ENCODE measurements around the gene ANO6.

The ANO6 gene

DNA sequence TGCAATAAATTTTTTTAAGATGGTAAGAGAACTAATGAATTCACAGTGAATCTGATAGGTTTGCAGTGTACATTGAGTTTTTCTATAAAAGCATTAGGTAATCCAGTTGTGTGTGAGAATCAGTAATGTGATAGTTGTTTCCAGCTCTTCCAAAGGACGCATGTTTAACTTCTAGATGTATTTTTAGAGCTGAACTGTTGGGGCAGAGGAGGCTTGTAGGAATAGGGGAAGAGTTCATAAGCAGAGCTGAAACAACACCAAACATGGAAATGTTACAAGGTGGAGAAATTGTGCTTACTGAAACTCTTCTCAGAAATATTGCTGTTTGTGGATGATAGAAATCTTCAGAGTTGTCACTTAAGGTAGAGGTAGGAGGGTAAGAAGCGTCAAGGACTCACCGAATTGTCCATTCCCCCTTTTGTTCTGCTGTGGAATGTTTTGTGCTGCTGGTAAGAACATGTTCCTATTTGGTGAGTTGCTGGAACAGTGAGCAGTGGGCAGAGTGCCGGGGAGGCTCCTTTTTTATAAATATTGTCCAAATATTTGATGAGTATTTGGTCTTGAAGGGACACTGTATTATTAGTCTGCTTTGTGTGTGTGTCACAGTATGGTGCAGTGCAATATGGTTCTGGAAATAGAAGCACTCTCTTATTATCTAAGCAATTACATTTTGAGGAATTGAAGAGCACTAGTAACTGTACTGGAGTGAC is 76.7 kb downstream of the ANO6 start:
- Mint-ChIP-seq H3K27me3 (no peaks in the 10 kb centered on the region), H3K27ac (no peak overlapping the region), H3K9me3 (no peaks in the 10 kb centered on the region), H3K36me3 (ENCODE audit: low read depth) (peaks cover 7% of the 10 kb centered on the region), H3K4me3 (no peak overlapping the region), H3K4me1 (ENCODE audit: low read depth) (peaks cover 2% of the 10 kb centered on the region)
- DNase-seq: no peak

DNA sequence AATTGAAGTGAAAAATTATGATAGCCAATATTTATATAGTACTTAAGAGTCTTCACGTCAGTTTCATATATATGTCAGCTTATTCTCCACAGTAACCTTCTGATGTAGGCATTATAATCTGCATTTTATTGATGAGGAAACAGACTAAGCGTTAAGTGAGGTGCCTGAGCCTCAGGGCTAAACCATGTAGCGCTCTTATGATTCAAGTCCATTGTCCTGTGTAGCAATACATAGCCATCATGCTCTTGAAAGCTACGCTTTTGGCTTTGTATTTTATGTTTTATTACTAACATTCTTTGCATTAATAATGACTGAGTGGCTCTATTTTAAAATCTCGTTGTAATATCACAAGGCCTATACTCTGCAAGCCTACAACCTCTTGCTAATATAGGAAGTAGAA is 79.0 kb downstream of the ANO6 start:
- Mint-ChIP-seq H3K9me3 (no peaks in the 10 kb centered on the region), H3K27ac (no peak overlapping the region), H3K27me3 (no peaks in the 10 kb centered on the region), H3K36me3 (ENCODE audit: low read depth) (peaks cover 5% of the 10 kb centered on the region), H3K4me3 (no peak overlapping the region), H3K4me1 (ENCODE audit: low read depth) (peaks cover 2% of the 10 kb centered on the region)
- no peak for DNase-seq

DNA sequence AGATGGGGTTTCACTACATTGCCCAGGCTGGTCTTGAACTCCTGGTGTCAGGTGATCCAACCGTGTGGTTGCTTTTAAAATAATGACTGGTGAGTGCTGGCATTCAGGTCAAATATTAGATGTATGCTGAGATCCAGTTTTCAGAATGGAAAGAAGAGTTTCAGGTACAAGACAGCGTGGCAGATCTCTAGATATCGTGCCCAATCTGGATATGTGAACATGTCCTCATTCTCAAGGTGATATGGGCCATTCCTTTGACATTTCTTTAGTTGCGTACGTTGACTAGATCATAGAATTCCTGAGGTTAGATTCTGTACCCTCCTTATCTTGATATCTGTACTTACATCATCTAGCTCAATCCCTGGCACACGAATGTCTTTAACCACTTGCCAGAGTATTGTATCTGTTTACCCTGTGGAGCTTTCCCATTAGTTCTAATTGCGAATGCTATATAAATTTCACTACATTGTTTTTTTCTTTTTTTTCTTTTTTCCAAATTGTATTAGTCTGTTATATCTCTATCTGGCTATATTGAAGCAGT is 80.2 kb downstream of the ANO6 start:
- no peaks in the 10 kb centered on the region for H3K9me3 Mint-ChIP-seq
- DNase-seq: no peak
- no peaks in the 10 kb centered on the region for H3K27me3 Mint-ChIP-seq
- H3K27ac Mint-ChIP-seq: no peak overlapping the region
- H3K4me1 Mint-ChIP-seq (ENCODE audit: low read depth): peaks cover 2% of the 10 kb centered on the region
- H3K4me3 Mint-ChIP-seq: no peak overlapping the region
- H3K36me3 Mint-ChIP-seq (ENCODE audit: low read depth): no peaks in the 10 kb centered on the region

DNA sequence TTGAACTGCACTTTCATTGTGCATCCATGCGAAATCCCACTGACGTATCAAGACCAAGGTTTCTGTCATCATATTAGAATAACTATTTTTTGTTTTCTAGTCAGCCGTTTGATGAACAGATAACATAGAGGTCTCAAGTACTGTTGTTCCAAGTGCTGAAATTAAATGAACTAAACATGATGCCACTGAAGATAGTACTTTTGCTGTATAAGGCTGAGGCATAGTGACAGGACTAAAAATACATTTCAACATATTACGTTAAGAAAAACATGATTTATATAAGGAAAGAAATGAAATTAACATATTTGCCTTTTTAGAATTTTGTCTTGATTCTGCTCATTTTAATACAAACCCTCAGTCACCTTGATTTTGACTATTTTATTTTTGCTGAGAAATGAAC is 82.2 kb downstream of the ANO6 start:
- no peaks in the 10 kb centered on the region for H3K9me3 Mint-ChIP-seq
- peaks cover 5% of the 10 kb centered on the region for H3K36me3 Mint-ChIP-seq (ENCODE audit: low read depth)
- H3K4me3 Mint-ChIP-seq: no peak overlapping the region
- H3K4me1 Mint-ChIP-seq (ENCODE audit: low read depth): peaks cover 2% of the 10 kb centered on the region
- H3K27ac Mint-ChIP-seq: no peak overlapping the region
- H3K27me3 Mint-ChIP-seq: no peaks in the 10 kb centered on the region
- no peak for DNase-seq

DNA sequence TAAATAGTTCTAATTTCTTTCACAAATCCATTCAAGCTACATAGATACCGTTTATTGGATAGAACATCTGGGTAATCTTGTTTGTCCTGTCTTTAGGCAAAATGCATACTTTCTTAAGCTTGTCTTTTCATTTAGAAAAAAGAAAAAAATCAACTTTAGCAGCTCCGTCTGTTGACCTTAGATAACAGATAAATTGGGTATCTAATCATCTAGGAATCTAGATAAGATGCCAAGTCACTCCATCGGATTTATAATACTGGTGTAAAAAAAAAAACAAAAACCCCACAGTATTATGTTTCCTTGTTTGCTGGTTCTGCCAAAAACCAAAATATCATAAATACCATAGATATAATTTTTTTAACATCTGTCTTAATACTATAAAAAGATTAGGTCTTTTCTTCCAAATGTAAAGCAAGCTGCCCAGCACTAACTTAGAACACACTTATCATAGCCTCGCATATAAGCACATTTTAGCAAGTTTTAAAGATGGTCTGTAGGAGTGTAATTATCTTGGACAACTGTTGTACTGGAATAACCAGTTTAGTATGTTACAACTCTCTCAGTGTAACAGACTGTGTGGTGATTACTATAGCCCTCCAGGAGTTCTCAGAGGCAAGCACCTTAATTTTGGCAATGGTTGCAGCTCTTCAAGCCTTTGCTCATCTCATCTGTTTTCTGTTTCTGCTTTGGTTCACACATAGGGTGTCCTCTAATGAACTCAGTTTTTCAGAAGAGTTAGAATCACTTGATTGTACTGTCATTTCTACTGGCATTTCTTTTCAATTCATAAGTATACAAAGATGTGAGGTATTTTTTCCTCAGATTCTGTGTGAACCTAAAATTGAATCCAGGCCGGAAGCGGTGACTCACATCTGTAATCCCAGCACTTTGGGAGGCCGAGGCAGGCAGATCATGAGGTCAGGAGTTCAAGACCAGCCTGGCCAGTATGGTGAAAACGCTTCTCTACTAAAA is 83.1 kb downstream of the ANO6 start:
- H3K4me3 Mint-ChIP-seq: no peak overlapping the region
- H3K9me3 Mint-ChIP-seq: no peaks in the 10 kb centered on the region
- DNase-seq: no peak
- H3K4me1 Mint-ChIP-seq (ENCODE audit: low read depth): peaks cover 2% of the 10 kb centered on the region
- no peaks in the 10 kb centered on the region for H3K27me3 Mint-ChIP-seq
- peaks cover 13% of the 10 kb centered on the region for H3K36me3 Mint-ChIP-seq (ENCODE audit: low read depth)
- H3K27ac Mint-ChIP-seq: no peak overlapping the region

DNA sequence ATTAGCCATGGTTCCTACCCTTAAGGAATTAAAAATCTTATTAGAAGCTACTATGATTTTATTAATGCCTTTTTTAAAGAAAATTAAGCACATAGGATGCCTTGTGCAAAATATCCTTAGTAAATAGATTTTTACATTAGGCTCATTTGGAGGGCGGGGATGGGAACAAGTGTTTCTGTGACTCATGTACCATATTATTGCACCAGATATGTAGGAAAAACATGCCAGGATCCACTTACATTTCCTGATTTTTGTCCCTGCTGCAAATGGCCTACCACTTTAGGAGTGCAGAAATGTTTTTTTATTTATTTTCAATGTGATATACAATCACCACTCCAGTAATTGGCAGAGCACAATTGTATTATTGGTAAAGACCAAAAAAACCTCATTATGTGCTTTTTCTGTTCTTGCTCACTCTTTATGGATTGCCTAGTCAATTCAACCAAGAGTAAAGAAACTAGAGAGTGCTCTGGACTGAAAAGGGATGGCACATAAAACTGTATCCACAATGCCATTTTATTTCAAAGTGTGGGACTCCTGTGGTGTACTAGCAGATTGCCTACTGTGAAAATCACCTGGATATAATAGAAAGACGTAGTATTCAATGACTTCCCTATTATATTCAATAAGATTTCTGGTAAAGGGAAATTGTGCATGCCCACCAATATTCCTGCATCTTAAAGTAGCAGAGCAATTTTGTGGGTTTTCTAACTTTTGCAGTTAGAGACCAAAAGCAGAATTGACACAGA is 86.9 kb downstream of the ANO6 start:
- Mint-ChIP-seq H3K36me3 (ENCODE audit: low read depth) (peaks cover 30% of the 10 kb centered on the region), H3K27me3 (no peaks in the 10 kb centered on the region), H3K9me3 (no peaks in the 10 kb centered on the region), H3K4me1 (ENCODE audit: low read depth) (no peaks in the 10 kb centered on the region), H3K27ac (no peak overlapping the region), H3K4me3 (no peak overlapping the region)
- DNase-seq: no peak

DNA sequence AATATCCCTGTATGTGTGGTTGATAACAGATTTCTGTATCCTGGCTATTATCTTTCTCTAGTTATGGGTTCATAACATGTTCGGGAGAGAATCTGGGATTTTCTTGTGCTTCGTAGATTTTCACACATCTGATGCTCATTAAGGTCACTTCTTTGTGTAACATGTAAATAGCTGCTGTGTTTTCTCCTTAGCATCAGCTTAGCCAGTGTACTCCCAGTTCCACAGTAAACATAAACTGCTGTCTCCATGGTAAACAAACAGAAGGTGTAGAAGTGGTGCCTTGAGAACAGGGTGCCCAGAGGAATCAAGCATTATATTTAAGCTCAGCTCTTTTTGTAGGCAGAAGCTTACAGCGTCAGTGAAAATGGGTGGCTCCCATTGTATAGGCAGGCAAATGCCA is 88.0 kb downstream of the ANO6 start:
- Mint-ChIP-seq H3K9me3 (no peaks in the 10 kb centered on the region), H3K27ac (no peak overlapping the region), H3K4me3 (no peak overlapping the region), H3K36me3 (ENCODE audit: low read depth) (peaks cover 30% of the 10 kb centered on the region), H3K4me1 (ENCODE audit: low read depth) (no peaks in the 10 kb centered on the region), H3K27me3 (no peaks in the 10 kb centered on the region)
- no peak for DNase-seq

DNA sequence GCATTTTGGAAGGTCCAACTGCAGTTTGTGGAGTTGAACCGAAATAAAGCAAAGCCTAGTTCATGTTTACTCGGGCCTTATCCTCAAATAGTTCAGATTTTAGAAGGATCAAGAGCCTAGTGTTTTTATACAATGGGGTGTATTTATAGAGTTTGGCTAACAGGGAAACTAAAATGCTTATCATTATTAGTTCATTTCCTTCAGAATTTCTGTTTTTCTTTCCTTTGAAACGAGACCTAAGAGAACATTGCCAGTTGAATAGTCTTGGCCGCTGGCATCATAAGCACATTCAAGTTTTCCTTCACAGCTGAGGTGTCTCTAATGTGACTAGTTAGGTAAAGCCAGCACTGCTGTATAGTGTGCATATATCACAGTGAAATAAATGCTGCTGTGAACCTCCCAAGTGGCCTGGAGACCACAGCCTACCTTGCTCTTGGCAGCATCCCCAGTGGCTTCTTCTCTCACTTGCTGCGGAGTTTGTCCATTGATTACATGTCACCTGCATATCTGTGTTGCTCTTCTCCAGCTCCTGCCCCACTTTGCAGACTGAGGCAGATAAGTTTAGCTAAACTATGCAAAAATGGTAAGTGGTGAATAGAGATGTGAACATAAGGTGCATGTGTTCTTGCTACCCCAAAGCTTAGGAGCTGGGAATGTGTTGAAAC is 88.8 kb downstream of the ANO6 start:
- peaks cover 30% of the 10 kb centered on the region for H3K36me3 Mint-ChIP-seq (ENCODE audit: low read depth)
- no peak for DNase-seq
- no peaks in the 10 kb centered on the region for H3K9me3 Mint-ChIP-seq
- H3K27me3 Mint-ChIP-seq: no peaks in the 10 kb centered on the region
- H3K27ac Mint-ChIP-seq: no peak overlapping the region
- no peaks in the 10 kb centered on the region for H3K4me1 Mint-ChIP-seq (ENCODE audit: low read depth)
- no peak overlapping the region for H3K4me3 Mint-ChIP-seq

DNA sequence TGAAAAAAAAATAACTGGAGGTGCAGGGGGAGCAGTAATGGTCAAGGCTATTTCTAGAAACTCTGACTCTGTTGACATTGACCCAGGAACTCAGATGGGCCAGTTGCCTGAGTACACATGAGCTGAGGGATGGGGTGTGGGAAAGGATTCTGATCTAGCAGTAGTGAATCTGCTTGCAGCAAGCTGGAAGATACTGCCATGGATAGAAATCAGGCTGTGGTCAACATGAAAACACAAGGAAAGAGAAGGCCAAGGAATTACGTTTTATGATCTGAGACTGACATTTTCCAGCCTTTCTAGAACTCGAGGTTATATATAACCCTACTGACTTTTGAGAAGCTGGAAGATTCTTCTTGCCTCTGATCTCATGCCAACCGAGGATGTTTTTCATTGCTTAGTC is 90.0 kb downstream of the ANO6 start:
- no peak for DNase-seq
- peaks cover 30% of the 10 kb centered on the region for H3K36me3 Mint-ChIP-seq (ENCODE audit: low read depth)
- no peak overlapping the region for H3K27ac Mint-ChIP-seq
- no peaks in the 10 kb centered on the region for H3K9me3 Mint-ChIP-seq
- H3K4me3 Mint-ChIP-seq: no peak overlapping the region
- H3K27me3 Mint-ChIP-seq: no peaks in the 10 kb centered on the region
- H3K4me1 Mint-ChIP-seq (ENCODE audit: low read depth): no peaks in the 10 kb centered on the region

DNA sequence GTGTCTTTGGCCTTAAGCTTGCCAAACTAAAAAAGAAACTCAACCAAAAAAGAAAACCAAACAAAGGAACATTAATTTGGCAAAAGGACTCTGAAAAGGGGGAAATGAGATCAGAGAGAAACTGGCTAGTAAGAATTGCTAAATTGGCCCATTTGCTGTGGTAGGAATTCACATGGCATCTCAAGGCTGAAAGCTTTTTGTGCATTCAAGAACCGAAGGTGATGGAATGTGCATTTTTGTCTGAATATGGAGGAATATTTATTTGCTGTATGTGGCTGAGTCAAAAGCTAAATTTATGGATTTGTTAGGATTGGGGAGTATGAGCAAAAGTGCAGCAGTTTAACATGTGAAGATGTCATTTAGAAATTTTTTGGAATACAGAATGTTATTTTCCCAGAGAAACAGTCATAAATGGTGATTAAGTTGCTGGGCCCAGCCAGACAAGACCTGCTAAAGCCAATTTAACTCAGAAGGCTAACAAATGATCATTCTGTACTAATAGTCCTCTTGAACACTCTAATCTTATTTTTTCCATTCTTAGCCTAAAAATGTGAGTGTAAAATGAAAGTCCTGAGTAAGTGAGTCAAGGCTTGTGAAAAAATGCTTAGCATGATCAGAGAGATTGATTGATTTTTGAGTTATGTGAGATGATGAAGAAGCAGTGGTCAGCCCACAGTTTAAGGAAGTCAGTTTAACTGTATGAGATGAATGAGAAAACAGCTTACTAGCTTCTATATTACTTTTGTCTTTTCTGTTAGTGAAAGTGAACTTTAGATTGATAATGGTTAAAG is 94.1 kb downstream of the ANO6 start:
- Mint-ChIP-seq H3K27me3 (no peaks in the 10 kb centered on the region), H3K4me3 (no peak overlapping the region), H3K4me1 (ENCODE audit: low read depth) (peaks cover 2% of the 10 kb centered on the region), H3K36me3 (ENCODE audit: low read depth) (peaks cover 24% of the 10 kb centered on the region), H3K27ac (no peak overlapping the region), H3K9me3 (peaks cover 3% of the 10 kb centered on the region)
- DNase-seq: no peak

DNA sequence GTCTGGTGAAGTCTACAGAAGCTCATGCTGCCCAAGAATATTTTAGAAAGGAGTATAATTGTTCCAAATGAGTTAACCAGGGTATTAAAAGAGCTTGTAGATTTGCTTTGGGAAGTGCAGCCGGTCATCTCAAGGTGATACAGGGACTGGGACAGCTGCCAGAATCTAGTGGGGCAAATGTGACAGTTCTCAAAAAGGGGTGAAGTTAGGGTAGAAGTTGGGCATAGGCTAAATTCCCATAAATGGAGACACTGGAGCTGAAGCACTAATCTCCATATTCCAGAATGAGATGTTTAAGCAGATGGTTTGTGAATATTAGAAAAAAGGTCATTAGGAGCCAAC is 94.7 kb downstream of the ANO6 start:
- H3K27me3 Mint-ChIP-seq: no peaks in the 10 kb centered on the region
- DNase-seq: no peak
- H3K27ac Mint-ChIP-seq: no peak overlapping the region
- H3K9me3 Mint-ChIP-seq: peaks cover 3% of the 10 kb centered on the region
- no peak overlapping the region for H3K4me3 Mint-ChIP-seq
- H3K4me1 Mint-ChIP-seq (ENCODE audit: low read depth): peaks cover 7% of the 10 kb centered on the region
- H3K36me3 Mint-ChIP-seq (ENCODE audit: low read depth): peaks cover 24% of the 10 kb centered on the region

DNA sequence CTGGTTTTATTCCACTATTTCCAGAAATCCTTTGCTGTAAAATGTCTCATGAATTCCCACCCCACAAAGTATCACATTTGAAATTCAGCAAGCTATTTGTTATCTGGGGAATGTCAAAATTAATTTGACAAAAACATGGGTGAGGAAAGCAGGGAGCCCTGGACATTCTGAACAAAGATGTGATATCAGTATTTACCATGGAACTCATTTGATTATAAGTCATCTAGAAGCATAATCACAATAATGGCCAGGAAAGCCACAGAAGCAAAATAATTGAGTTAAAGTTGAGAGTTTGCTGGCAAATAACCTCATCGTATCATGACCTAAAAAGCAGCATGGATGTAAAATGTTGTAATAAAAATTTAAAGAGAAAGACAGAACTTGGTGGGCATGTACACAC is 96.1 kb downstream of the ANO6 start:
- H3K9me3 Mint-ChIP-seq: peaks cover 3% of the 10 kb centered on the region
- H3K4me3 Mint-ChIP-seq: no peak overlapping the region
- H3K36me3 Mint-ChIP-seq (ENCODE audit: low read depth): peaks cover 27% of the 10 kb centered on the region
- no peaks in the 10 kb centered on the region for H3K27me3 Mint-ChIP-seq
- H3K4me1 Mint-ChIP-seq (ENCODE audit: low read depth): peaks cover 7% of the 10 kb centered on the region
- DNase-seq: no peak
- H3K27ac Mint-ChIP-seq: no peak overlapping the region

DNA sequence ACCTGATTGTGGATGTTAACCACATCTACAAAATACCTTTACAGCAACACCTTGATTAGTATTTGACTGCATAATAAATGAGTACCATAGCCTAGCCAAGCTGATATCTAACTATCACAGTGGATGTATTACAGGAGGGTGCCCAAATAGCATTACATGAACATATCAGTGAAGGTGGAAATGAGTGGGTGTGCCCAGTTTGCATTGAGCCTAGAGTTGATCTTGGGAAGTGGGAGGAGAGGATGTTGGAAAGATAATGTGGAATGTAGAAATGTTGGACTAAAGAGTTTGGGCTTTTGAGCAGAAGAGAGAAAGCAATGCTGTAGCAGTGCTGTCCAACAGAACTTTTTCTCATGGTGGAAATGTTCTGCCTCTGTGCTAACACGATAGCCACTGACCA is 98.9 kb downstream of the ANO6 start:
- H3K36me3 Mint-ChIP-seq (ENCODE audit: low read depth): peaks cover 33% of the 10 kb centered on the region
- H3K4me1 Mint-ChIP-seq (ENCODE audit: low read depth): peaks cover 7% of the 10 kb centered on the region
- H3K4me3 Mint-ChIP-seq: no peak overlapping the region
- H3K9me3 Mint-ChIP-seq: peaks cover 3% of the 10 kb centered on the region
- H3K27ac Mint-ChIP-seq: no peak overlapping the region
- no peaks in the 10 kb centered on the region for H3K27me3 Mint-ChIP-seq
- DNase-seq: no peak
